CD4-positive, alpha-beta T cell (primary cell): ENCODE results near the gene TENT5C. TPM values are rescaled to one million over a fixed set of nuclear protein-coding genes. Genes with fewer than 3 reads are reported as not detected.

Experiments
- ATAC-seq: fragments of 200-7000 bp; cut with Tn5 transposase; one replicate; pipeline ENCODE4 v1.10.0; 2022; ENCODE audit warnings: mild to moderate bottlenecking; ENCODE audit not compliant: poor library complexity
- CTCF ChIA-PET: fragments of 350-600 bp; sonication (Branson Sonifier 250); formaldehyde crosslinking; loops from one replicate; lab custom pipeline; 2021; ENCODE audit warnings: antibody characterized with exemption, inconsistent platforms; lab: Charles Lee
- POLR2A ChIA-PET: fragments of 350-600 bp; sonication (Branson Sonifier 250); formaldehyde crosslinking; loops from one replicate; lab custom pipeline; 2021; ENCODE audit warnings: antibody characterized with exemption, inconsistent platforms; lab: Charles Lee
- DNase-seq, 14 experiments: peaks; one replicate each; pipeline ENCODE4 v3.0.0-alpha.2; 2013 to 2020; ENCODE audit warnings: mixed read lengths in 2 of 14
- H3K27ac ChIP-seq, 2 donors: one replicate each; pipeline versions ENCODE4 v1.5.1 to v1.7.0; 2013; ENCODE audit warnings: low read length in 2 of 2, low read depth in 1 of 2, mild to moderate bottlenecking in 1 of 2
- H3K27me3 ChIP-seq, 2 experiments: 1 replicate in 1 of 2; 2 replicates in 1 of 2; pipeline versions ENCODE4 v1.6.1 to v1.7.0; 2013; ENCODE audit warnings: low read length in 2 of 2, control low read depth in 1 of 2, mild to moderate bottlenecking in 1 of 2, moderate library complexity in 1 of 2; ENCODE audit not compliant: insufficient read depth in 2 of 2, control insufficient read depth in 1 of 2
- H3K36me3 ChIP-seq: one replicate; pipeline ENCODE4 v1.6.1; 2013; ENCODE audit warnings: low read length, control low read depth; ENCODE audit not compliant: insufficient read depth
- H3K4me1 ChIP-seq: one replicate; pipeline ENCODE4 v1.6.1; 2013; ENCODE audit warnings: low read length, control low read depth; ENCODE audit not compliant: insufficient read depth
- H3K4me3 ChIP-seq: one replicate; pipeline ENCODE4 v1.5.1; 2013; ENCODE audit warnings: mild to moderate bottlenecking, low read length, moderate library complexity
- H3K9me3 ChIP-seq, 2 experiments: 1 replicate in 1 of 2; 2 replicates in 1 of 2; pipeline versions ENCODE4 v1.6.1 to v1.7.0; 2013; ENCODE audit warnings: low read length in 2 of 2, mild to moderate bottlenecking in 2 of 2, control low read depth in 1 of 2, moderate library complexity in 1 of 2; ENCODE audit not compliant: control insufficient read depth in 1 of 2, insufficient read depth in 1 of 2
- H3K27ac Mint-ChIP-seq: one replicate; pipeline ENCODE4 v1.8.0; 2020; ENCODE audit warnings: mixed read lengths
- H3K27me3 Mint-ChIP-seq: one replicate; pipeline ENCODE4 v1.8.0; 2021; ENCODE audit warnings: mixed read lengths
- H3K36me3 Mint-ChIP-seq: one replicate; pipeline ENCODE4 v1.8.0; 2021; ENCODE audit warnings: low read depth, mixed read lengths
- H3K4me1 Mint-ChIP-seq: one replicate; pipeline ENCODE4 v1.8.0; 2021; ENCODE audit warnings: low read depth, mixed read lengths
- H3K4me3 Mint-ChIP-seq: one replicate; pipeline ENCODE4 v1.8.0; 2020; ENCODE audit warnings: mild to moderate bottlenecking, mixed read lengths
- H3K9me3 Mint-ChIP-seq: one replicate; pipeline ENCODE4 v1.8.0; 2020; ENCODE audit warnings: mixed read lengths
- intact Hi-C, 2 experiments: fragments of 100-400 bp; cut with DNase I in 1 of 2; cut with micrococcal nuclease in 1 of 2; formaldehyde crosslinking; loops; one replicate each; pipeline versions ENCODE4 v1.15.1 to v1.9.0; 2023 to 2025; cut with DNase I, micrococcal nuclease
- total RNA-seq, 174 experiments: library from RNA in 2 of 174; stranded (reverse) in 2 of 174; gene quantifications; one replicate each; pipeline ENCODE4 v1.2.3 and lab custom pipeline; 2021 to 2026
- TF ChIP-seq, protein P1 (sequence below): fragments of 200-600 bp; IDR thresholded peaks from one replicate; pipeline ENCODE4 v1.8.0; 2022; ENCODE audit warnings: antibody characterized with exemption, mild to moderate bottlenecking

Gene TENT5C
- total RNA-seq, 2 experiments from 2014 or later, result 122 to 123 TPM

DNA sequence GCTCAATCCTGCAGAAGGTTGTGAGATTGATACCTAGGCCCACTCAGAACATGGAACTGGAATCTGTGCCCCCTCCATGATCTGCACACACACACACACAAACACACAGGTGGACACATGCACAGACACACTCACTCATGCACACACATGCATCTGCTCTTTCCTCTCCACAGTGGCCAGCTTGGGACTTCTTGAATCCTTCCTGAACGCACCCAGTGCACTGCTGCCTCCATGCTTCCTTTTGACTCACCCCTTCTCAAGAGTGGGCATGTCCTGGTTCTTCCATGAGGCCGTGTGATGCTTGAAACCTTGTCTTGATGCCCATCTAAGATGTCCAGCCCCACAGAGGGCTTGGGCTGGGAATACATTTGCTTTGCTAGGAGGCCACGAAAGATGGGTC, 25.4 kb upstream of the TENT5C start:
- H3K4me3 ChIP-seq, result no peak overlapping the region
- H3K4me1 ChIP-seq, result no peaks in the 10 kb centered on the region
- H3K27ac ChIP-seq, result no peak overlapping the region
- TF ChIP-seq, protein P1, sequence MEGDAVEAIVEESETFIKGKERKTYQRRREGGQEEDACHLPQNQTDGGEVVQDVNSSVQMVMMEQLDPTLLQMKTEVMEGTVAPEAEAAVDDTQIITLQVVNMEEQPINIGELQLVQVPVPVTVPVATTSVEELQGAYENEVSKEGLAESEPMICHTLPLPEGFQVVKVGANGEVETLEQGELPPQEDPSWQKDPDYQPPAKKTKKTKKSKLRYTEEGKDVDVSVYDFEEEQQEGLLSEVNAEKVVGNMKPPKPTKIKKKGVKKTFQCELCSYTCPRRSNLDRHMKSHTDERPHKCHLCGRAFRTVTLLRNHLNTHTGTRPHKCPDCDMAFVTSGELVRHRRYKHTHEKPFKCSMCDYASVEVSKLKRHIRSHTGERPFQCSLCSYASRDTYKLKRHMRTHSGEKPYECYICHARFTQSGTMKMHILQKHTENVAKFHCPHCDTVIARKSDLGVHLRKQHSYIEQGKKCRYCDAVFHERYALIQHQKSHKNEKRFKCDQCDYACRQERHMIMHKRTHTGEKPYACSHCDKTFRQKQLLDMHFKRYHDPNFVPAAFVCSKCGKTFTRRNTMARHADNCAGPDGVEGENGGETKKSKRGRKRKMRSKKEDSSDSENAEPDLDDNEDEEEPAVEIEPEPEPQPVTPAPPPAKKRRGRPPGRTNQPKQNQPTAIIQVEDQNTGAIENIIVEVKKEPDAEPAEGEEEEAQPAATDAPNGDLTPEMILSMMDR, result no peak
- CTCF ChIA-PET, result interaction anchor here (1.4 kb wide), 1 partner anchor 11 kb away, joined by 3 read pairs; no protein-coding TSS in a partner anchor
- Mint-ChIP-seq H3K27me3 (no peaks in the 10 kb centered on the region), H3K27ac (no peak overlapping the region), H3K36me3 (no peaks in the 10 kb centered on the region), H3K9me3 (no peaks in the 10 kb centered on the region), H3K4me1 (no peaks in the 10 kb centered on the region), H3K4me3 (no peak overlapping the region)
- no peak for ATAC-seq
- H3K36me3 ChIP-seq, result no peaks in the 10 kb centered on the region
- POLR2A ChIA-PET, result interaction anchor here (0.6 kb wide), 1 partner anchor 17 kb away, joined by 3 read pairs; no protein-coding TSS in a partner anchor
- H3K27me3 ChIP-seq, result no peaks in the 10 kb centered on the region
- intact Hi-C loops, result no loop called here
- no peaks in the 10 kb centered on the region for H3K9me3 ChIP-seq
- no peak for DNase-seq

DNA sequence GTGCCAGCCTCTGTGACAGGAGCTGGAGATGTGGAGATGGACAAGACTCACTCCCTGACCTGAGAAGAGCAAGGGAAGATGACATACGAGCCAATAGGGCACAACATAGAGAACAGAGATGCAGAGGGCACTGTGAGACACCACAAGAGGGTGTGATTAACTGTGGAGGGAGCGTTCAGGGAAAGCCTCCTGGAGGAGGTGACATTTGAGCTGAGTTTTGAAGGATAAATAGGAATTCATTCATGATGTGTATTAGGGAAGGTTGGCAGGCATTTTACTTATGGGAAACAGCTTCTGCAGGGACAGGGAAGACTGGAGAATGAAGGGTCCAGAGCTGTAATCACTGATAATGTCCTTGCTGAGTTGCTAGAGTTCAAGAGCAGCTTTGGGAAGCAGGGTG, 25.0 kb upstream of the TENT5C start:
- ChIA-PET POLR2A (interaction anchor here (0.6 kb wide), 1 partner anchor 17 kb away, joined by 3 read pairs; no protein-coding TSS in a partner anchor), CTCF (interaction anchor here (1.2 to 1.4 kb wide), 2 partner anchors 10 to 31 kb away, joined by 3 read pairs; no protein-coding TSS in a partner anchor)
- no peaks in the 10 kb centered on the region for H3K9me3 Mint-ChIP-seq
- DNase-seq (no peak), ATAC-seq (no peak)
- H3K36me3 ChIP-seq, result no peaks in the 10 kb centered on the region
- no peak overlapping the region for H3K27ac ChIP-seq
- H3K9me3 ChIP-seq, result no peaks in the 10 kb centered on the region
- H3K27ac Mint-ChIP-seq, result no peak overlapping the region
- H3K36me3 Mint-ChIP-seq, result no peaks in the 10 kb centered on the region
- H3K27me3 ChIP-seq, result no peaks in the 10 kb centered on the region
- TF ChIP-seq, protein P1, result no peak
- no peaks in the 10 kb centered on the region for H3K4me1 ChIP-seq
- no peak overlapping the region for H3K4me3 ChIP-seq
- no peak overlapping the region for H3K4me3 Mint-ChIP-seq
- H3K27me3 Mint-ChIP-seq, result no peaks in the 10 kb centered on the region
- intact Hi-C loops, result no loop called here
- H3K4me1 Mint-ChIP-seq, result no peaks in the 10 kb centered on the region

DNA sequence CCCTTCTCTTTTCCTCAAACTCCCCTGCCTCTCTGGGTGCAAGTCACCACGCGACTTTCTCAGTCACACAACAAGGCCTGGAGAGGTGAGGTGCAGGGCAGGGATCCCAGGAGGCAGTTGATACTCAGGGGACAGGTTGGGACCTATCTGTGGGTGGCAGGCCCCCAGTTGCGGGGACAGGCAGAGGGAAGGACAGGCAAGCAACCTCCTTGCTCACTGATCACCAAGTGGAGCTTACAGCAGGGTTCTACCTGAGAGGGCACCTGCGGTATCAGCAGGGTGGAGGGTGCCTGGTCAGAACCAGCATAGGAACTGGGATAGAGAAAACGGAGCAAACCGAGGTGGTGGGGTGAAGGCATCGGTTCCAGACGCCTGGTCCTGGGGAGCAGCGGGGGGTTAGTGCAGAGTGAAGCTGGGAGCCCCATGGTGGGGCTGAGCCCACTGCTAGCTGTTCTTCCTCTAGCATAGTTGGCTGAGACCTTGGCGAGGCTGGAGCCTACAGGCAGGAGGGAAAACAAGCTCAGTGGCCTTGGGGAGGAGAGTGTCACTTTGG, 24.4 kb upstream of the TENT5C start:
- ATAC-seq, result no peak
- POLR2A ChIA-PET, result no interaction called here

More for the DNA sequence above, 24.4 kb upstream of the TENT5C start:
- Histone ChIP-seq H3K4me3 (no peak overlapping the region), H3K4me1 (no peaks in the 10 kb centered on the region), H3K36me3 (no peaks in the 10 kb centered on the region), H3K9me3 (no peaks in the 10 kb centered on the region), H3K27ac (no peak overlapping the region), H3K27me3 (no peaks in the 10 kb centered on the region)
- no peaks in the 10 kb centered on the region for H3K9me3 Mint-ChIP-seq
- intact Hi-C loops, result no loop called here
- no peak overlapping the region for H3K27ac Mint-ChIP-seq
- no peaks in the 10 kb centered on the region for H3K36me3 Mint-ChIP-seq
- no peak overlapping the region for H3K4me3 Mint-ChIP-seq
- TF ChIP-seq, protein P1, result no peak
- no peaks in the 10 kb centered on the region for H3K27me3 Mint-ChIP-seq
- no peak for DNase-seq
- no peaks in the 10 kb centered on the region for H3K4me1 Mint-ChIP-seq
- CTCF ChIA-PET, result interaction anchor here (0.5 to 1.2 kb wide), 2 partner anchors 31 to 1089 kb away, joined by 3 read pairs; no protein-coding TSS in a partner anchor
